T-helper 22 cell (primary cell): ENCODE results near the gene SLC50A1.

Experiments
- DNase-seq: peaks from one replicate; pipeline ENCODE4 v3.0.0-alpha.2; 2020; ENCODE audit warnings: low read depth

The SLC50A1 gene

GRCh38 chr1:155184835-155185782, 49.5 kb downstream of the SLC50A1 start:
- DNase-seq: no peak

- no peak for DNase-seq
Measured at GRCh38 chr1:155185783-155186066, 50.1 kb downstream of the SLC50A1 start.

GRCh38 chr1:155186067-155186793, 50.6 kb downstream of the SLC50A1 start:
- no peak for DNase-seq

GRCh38 chr1:155186794-155187455, 51.3 kb downstream of the SLC50A1 start:
- DNase-seq: no peak

- no peak for DNase-seq
Measured at GRCh38 chr1:155187456-155187891, 51.8 kb downstream of the SLC50A1 start.

GRCh38 chr1:155188268-155188667, 52.6 kb downstream of the SLC50A1 start:
- DNase-seq: no peak
